Thyroid gland (tissue), 4 donors: ENCODE measurements around the gene DLK2. TPM values are rescaled to one million over a fixed set of nuclear protein-coding genes. Genes with fewer than 3 reads are reported as not detected.

Source experiments
- DNase-seq, 2 donors: peaks; one replicate each; pipeline ENCODE4 v3.0.0-alpha.2; 2019
- H3K27ac ChIP-seq, 3 donors: fragments of 200-600 bp; sonication (generic); 1 replicate in 2 of 3; 2 replicates in 1 of 3; pipeline ENCODE4 v1.5.1; 2016 to 2019; ENCODE audit warnings: mild to moderate bottlenecking in 1 of 3, moderate library complexity in 1 of 3
- H3K27me3 ChIP-seq: fragments of 200-600 bp; sonication (generic); one replicate; pipeline ENCODE4 v1.5.1; 2019
- H3K36me3 ChIP-seq, 2 donors: fragments of 200-600 bp; sonication (generic); one replicate each; pipeline ENCODE4 v1.5.1; 2016 to 2019
- H3K4me1 ChIP-seq, 2 donors: fragments of 200-600 bp; sonication (generic); one replicate each; pipeline ENCODE4 v1.5.1; 2017 to 2019
- H3K4me3 ChIP-seq, 3 donors: fragments of 200-600 bp; sonication (generic); replicated peaks in 1 of 3; 1 replicate in 2 of 3; 2 replicates in 1 of 3; pipeline ENCODE4 v1.5.1; 2016; ENCODE audit warnings: mild to moderate bottlenecking in 1 of 3
- H3K9me3 ChIP-seq: fragments of 200-600 bp; sonication (generic); one replicate; pipeline ENCODE4 v1.5.1; 2017
- POLR2A ChIP-seq, 2 donors: fragments of 450-650 bp; IDR thresholded peaks; one replicate each; pipeline ENCODE4 v1.6.1; 2017; ENCODE audit warnings: antibody characterized with exemption in 2 of 2, mild to moderate bottlenecking in 2 of 2, moderate library complexity in 1 of 2
- WGBS, 2 donors: methylation state at CpG; one replicate each; pipeline ENCODE4 v1.1.5; 2017; 5-methylcytosine and 5-hydroxymethylcytosine counted together
- intact Hi-C: fragments of 100-400 bp; cut with DNase I; formaldehyde crosslinking; loops from one replicate; pipeline ENCODE4 v1.15.1; 2023
- total RNA-seq, 4 donors: library from RNA; depleted of rRNA; stranded (reverse); fragments of >200 nt; gene quantifications; one replicate each; pipeline ENCODE4 v1.2.3, GENCODE V29; 2016
- TF ChIP-seq, protein P1 (sequence below), 6 experiments: fragments of 200-600 bp in 3 of 6; fragments of 450-650 bp in 3 of 6; sonication (generic) in 3 of 6; IDR thresholded peaks; one replicate each; pipeline ENCODE4 v1.5.1; 2016 to 2019; ENCODE audit warnings: antibody characterized with exemption in 6 of 6, mild to moderate bottlenecking in 2 of 6, inconsistent platforms in 1 of 6, moderate library complexity in 1 of 6

DLK2 gene
- total RNA-seq, 4 donors from 2014 or later = 0.89 to 1.3 (median 1.3) TPM; not detected in 1

DNA sequence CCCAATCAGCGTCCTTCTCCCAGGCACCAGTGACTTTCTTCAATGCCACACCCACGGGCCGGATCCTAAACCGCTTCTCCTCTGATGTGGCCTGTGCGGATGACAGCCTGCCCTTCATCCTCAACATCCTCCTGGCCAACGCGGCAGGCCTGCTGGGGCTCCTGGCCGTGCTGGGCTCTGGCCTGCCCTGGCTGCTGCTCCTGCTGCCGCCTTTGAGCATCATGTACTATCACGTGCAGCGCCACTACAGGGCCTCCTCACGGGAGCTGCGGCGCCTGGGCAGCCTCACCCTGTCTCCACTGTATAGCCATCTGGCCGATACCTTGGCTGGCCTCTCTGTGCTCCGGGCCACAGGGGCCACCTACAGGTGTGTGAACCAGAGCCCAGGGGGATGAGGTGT lies 9.8 kb downstream of the DLK2 start:
- intact Hi-C loops = no loop called here
- H3K36me3 ChIP-seq = peaks cover 61 to 76% of the 10 kb centered on the region in 2 donors
- TF ChIP-seq POLR2A (IDR thresholded peaks at IDR 0.05) = no peak
- TF ChIP-seq, protein P1, sequence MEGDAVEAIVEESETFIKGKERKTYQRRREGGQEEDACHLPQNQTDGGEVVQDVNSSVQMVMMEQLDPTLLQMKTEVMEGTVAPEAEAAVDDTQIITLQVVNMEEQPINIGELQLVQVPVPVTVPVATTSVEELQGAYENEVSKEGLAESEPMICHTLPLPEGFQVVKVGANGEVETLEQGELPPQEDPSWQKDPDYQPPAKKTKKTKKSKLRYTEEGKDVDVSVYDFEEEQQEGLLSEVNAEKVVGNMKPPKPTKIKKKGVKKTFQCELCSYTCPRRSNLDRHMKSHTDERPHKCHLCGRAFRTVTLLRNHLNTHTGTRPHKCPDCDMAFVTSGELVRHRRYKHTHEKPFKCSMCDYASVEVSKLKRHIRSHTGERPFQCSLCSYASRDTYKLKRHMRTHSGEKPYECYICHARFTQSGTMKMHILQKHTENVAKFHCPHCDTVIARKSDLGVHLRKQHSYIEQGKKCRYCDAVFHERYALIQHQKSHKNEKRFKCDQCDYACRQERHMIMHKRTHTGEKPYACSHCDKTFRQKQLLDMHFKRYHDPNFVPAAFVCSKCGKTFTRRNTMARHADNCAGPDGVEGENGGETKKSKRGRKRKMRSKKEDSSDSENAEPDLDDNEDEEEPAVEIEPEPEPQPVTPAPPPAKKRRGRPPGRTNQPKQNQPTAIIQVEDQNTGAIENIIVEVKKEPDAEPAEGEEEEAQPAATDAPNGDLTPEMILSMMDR (IDR thresholded peaks at IDR 0.05) = no peak
- no peak overlapping the region for H3K27ac ChIP-seq
- WGBS, 2 donors = 89 to 95% methylated on average over 13 to 15 of the region's 16 CpGs
- H3K9me3 ChIP-seq = no peaks in the 10 kb centered on the region
- DNase-seq = no peak
- H3K4me3 ChIP-seq = no peak overlapping the region
- no peaks in the 10 kb centered on the region for H3K4me1 ChIP-seq
- H3K27me3 ChIP-seq = no peaks in the 10 kb centered on the region

DNA sequence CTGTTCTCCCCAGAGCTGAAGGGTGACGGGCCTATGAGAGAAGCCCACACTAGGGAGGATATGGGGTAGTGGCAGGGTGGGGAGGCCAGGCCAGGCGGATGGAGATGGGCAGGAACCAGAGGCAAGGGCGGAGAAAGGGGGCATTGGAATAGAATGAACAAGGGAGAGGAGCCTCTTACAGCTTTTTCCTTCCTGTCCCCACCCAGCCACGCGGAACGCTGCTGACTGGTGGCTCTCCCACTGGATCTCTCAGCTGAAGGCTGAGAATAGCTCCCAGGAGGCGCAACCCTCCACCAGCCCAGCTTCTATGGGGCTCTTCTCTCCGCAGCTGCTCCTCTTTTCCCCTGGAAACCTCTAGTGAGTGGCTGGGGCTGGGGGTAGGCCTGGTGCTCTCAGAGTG lies 10.8 kb downstream of the DLK2 start:
- Histone ChIP-seq H3K27ac (no peak overlapping the region), H3K4me1 (no peaks in the 10 kb centered on the region), H3K27me3 (no peaks in the 10 kb centered on the region), H3K9me3 (no peaks in the 10 kb centered on the region), H3K4me3 (no peak overlapping the region), H3K36me3 (peaks cover 51 to 68% of the 10 kb centered on the region in 2 donors)
- DNase-seq = no peak
- no peak for TF ChIP-seq POLR2A (IDR thresholded peaks at IDR 0.05)
- TF ChIP-seq, protein P1 (IDR thresholded peaks at IDR 0.05) = no peak
- WGBS, 2 donors = 93 to 95% methylated on average over 8 of the region's 8 CpGs
- intact Hi-C loops = no loop called here

DNA sequence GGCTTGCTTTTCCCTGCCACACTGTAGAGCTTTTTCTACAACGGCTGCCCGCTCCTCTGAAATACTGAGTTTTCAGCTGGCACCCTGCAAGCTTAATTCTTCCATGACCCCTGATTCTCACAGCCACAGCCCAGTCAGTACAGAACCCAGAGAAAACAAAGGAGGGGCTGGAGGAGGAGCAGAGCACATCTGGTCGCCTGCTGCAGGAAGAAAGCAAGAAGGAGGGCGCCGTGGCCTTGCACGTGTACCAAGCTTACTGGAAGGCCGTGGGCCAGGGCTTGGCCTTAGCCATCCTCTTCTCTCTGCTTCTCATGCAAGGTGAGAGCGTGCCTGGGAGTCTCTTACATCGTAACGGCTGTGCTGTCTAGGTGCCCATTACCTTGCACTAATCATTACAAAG lies 11.3 kb downstream of the DLK2 start:
- Histone ChIP-seq H3K9me3 (no peaks in the 10 kb centered on the region), H3K27ac (no peak overlapping the region), H3K4me1 (no peaks in the 10 kb centered on the region), H3K4me3 (no peak overlapping the region), H3K27me3 (no peaks in the 10 kb centered on the region), H3K36me3 (peaks cover 45 to 66% of the 10 kb centered on the region in 2 donors)
- TF ChIP-seq, protein P1 (IDR thresholded peaks at IDR 0.05) = no peak
- TF ChIP-seq POLR2A (IDR thresholded peaks at IDR 0.05) = no peak
- 89 to 98% methylated on average over 7 to 9 of the region's 10 CpGs for WGBS, 2 donors
- no peak for DNase-seq
- intact Hi-C loops = no loop called here

DNA sequence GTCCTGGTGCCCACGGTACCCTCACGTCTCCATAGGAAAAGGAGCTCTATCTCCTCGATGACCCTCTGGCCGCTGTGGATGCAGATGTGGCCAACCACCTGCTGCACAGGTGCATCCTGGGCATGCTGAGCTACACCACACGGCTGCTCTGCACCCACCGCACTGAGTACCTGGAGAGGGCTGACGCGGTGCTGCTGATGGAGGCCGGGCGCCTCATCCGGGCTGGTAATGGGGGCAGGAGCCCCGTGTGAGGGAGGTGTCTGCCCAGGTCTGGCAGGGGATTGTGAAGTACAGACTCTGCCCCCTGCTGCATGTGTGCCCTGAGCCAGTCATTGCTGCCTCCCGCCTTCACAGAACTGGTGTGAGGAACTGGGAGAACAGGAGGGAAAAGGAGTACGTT lies 12.4 kb downstream of the DLK2 start:
- 93% methylated on average over 6 to 14 of the region's 14 CpGs for WGBS, 2 donors
- no peaks in the 10 kb centered on the region for H3K27me3 ChIP-seq
- peaks cover 34 to 57% of the 10 kb centered on the region in 2 donors for H3K36me3 ChIP-seq
- H3K4me1 ChIP-seq = peaks cover 0 to 2% of the 10 kb centered on the region in 2 donors
- no peaks in the 10 kb centered on the region for H3K9me3 ChIP-seq
- intact Hi-C loops = no loop called here
- TF ChIP-seq POLR2A (IDR thresholded peaks at IDR 0.05) = no peak
- TF ChIP-seq, protein P1 (IDR thresholded peaks at IDR 0.05) = no peak
- DNase-seq = no peak
- H3K27ac ChIP-seq = no peak overlapping the region
- no peak overlapping the region for H3K4me3 ChIP-seq

DNA sequence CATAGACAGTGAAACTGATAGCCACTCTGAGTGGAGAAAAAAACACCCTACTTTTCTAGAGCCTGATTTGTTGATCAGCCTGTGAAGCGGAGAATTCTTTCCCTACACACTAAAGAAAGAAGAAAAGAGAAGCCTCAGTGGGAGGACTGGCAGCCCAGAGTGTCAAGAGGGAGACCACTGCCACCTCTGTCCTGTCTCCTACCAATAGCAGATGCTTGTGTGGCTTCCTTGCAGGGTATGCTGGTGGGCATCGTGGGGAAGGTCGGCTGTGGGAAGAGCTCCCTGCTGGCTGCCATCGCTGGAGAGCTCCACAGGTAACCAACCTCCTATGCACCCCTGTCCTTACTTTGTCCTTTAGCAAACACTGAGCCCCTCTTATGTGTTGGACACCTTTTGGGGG lies 17.6 kb downstream of the DLK2 start:
- 61 to 72% methylated on average over 3 to 4 of the region's 4 CpGs for WGBS, 2 donors
- H3K36me3 ChIP-seq = peaks cover 15 to 23% of the 10 kb centered on the region in 2 donors
- no peaks in the 10 kb centered on the region for H3K27me3 ChIP-seq
- no peak overlapping the region for H3K4me3 ChIP-seq
- no peaks in the 10 kb centered on the region for H3K9me3 ChIP-seq
- TF ChIP-seq, protein P1 (IDR thresholded peaks at IDR 0.05) = no peak
- TF ChIP-seq POLR2A (IDR thresholded peaks at IDR 0.05) = no peak
- intact Hi-C loops = no loop called here
- DNase-seq = no peak
- H3K4me1 ChIP-seq = peaks cover 19 to 24% of the 10 kb centered on the region in 2 donors
- peak overlapping the region in 1 of 3 donors; percentile 63 for H3K27ac ChIP-seq
